ENCODE measurements around the gene RGL2. TPM values are rescaled to one million over a fixed set of nuclear protein-coding genes. Genes with fewer than 3 reads are reported as not detected.

The RGL2 gene
- total and polyA plus RNA-seq, 2 of the 13 experiments (the other 11 are each of a cell fraction or from before 2014, with no cell fraction given) = 22.9 to 47.4 TPM

DNA sequence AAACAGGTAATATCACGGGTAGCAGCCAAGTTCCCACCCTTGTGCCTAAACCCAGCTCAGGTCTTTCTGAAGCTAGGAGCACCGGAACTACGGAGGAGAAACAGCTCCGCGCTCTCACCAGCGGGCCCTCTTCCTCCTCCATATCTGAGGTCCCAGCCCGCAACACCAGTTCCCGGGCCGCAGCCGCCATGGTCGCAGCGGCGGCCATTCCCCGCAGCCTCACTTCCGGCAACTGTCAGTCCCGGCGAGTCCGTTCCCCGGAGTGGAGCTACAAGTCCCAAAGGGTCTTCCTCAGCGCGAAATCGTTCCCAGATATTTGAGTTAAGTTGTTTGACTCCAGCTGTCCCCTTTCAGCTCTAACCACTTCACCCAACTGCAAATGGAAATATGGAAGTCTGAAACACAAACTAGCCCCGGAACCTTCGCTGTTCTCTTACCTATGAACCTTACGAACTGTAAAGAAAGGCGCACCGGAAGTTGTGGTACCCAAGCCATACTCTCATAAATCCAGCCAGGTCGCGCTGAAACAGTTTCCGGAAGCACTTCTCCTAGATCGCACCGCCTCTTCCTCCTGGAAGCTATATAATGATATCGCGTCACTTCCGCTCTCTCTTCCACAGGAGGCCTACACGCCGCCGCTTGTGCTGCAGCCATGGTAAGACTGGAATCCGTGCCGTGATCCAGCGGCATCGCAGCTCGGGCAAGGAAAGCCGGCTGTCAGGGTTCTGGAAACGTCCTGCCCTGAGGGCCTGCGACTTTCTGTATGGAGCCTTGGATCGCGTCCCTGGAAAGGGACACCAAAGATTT is 27.1 kb downstream of the RGL2 start, which contains the start of the genes RPS18 and VPS52 (continued):
- TF ChIP-seq, protein P1, sequence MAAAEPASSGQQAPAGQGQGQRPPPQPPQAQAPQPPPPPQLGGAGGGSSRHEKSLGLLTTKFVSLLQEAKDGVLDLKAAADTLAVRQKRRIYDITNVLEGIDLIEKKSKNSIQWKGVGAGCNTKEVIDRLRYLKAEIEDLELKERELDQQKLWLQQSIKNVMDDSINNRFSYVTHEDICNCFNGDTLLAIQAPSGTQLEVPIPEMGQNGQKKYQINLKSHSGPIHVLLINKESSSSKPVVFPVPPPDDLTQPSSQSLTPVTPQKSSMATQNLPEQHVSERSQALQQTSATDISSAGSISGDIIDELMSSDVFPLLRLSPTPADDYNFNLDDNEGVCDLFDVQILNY (CRISPR knock-in tag; conservative IDR thresholded peaks at IDR 0.05) = no peak; the same call in 1 of the 2 replicates
- TF ChIP-seq MATR3 (CRISPR knock-in tag; IDR thresholded peaks at IDR 0.05) (no peak), ZNF883 (CRISPR knock-in tag; IDR thresholded peaks at IDR 0.05; ENCODE audit: not compliant biosample characterization) (peak; percentile 83), DMAP1 (CRISPR knock-in tag; IDR thresholded peaks at IDR 0.05) (peak; percentile 99), ESRRA (CRISPR knock-in tag; IDR thresholded peaks at IDR 0.05; ENCODE audit: low read depth) (peak; percentile 69; the same call in 1 of the 2 replicates), ZNF644 (CRISPR knock-in tag; IDR thresholded peaks at IDR 0.05; ENCODE audit: low read depth) (no peak), ZNF891 (CRISPR knock-in tag; IDR thresholded peaks at IDR 0.05) (peak; percentile 87), ZNF558 (CRISPR knock-in tag; IDR thresholded peaks at IDR 0.05; ENCODE audit: borderline replicate concordance) (peak; percentile 70), SMAD1 (CRISPR knock-in tag; IDR thresholded peaks at IDR 0.05; ENCODE audit: borderline replicate concordance, low read depth) (no peak; the same call in 1 of the 2 replicates), HNRNPUL1 (IDR thresholded peaks at IDR 0.05; ENCODE audit: low read depth, low read length) (no peak), ATF1 (CRISPR knock-in tag; IDR thresholded peaks at IDR 0.05) (peak; percentile 87), RAD51 (IDR thresholded peaks at IDR 0.05; ENCODE audit: borderline replicate concordance) (no peak), FOSL2 (CRISPR knock-in tag; IDR thresholded peaks at IDR 0.05) (peak; percentile 69; the same call in 1 of the 2 replicates), ZNF564 (CRISPR knock-in tag; IDR thresholded peaks at IDR 0.05) (peak; percentile 84), ZNF543 (CRISPR knock-in tag; IDR thresholded peaks at IDR 0.05) (peak; percentile 97), GZF1 (CRISPR knock-in tag; IDR thresholded peaks at IDR 0.05) (peak; percentile 57; the same call in 1 of the 2 replicates), ZNF264 (CRISPR knock-in tag; IDR thresholded peaks at IDR 0.05) (peak; percentile 81)
- TF ChIP-seq, protein P2, sequence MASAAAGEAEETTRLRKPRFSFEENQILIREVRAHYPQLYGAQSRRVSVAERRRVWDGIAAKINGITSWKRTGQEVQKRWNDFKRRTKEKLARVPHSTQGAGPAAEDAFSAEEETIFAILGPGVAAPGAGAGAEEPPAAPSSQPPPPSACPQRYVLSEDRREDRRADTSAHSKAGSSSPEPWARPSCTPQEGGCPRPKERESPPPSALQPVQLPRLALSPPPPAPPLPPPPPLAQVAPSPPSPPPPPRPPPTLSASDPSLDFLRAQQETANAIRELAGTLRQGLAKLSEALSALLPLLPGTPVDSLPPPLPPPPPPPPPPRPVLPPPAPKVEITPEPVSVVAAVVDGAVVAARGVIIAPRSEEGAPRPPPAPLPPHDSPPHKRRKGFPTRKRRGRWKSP (CRISPR knock-in tag; IDR thresholded peaks at IDR 0.05) = peak; percentile 80
- TF ChIP-seq, protein P3, sequence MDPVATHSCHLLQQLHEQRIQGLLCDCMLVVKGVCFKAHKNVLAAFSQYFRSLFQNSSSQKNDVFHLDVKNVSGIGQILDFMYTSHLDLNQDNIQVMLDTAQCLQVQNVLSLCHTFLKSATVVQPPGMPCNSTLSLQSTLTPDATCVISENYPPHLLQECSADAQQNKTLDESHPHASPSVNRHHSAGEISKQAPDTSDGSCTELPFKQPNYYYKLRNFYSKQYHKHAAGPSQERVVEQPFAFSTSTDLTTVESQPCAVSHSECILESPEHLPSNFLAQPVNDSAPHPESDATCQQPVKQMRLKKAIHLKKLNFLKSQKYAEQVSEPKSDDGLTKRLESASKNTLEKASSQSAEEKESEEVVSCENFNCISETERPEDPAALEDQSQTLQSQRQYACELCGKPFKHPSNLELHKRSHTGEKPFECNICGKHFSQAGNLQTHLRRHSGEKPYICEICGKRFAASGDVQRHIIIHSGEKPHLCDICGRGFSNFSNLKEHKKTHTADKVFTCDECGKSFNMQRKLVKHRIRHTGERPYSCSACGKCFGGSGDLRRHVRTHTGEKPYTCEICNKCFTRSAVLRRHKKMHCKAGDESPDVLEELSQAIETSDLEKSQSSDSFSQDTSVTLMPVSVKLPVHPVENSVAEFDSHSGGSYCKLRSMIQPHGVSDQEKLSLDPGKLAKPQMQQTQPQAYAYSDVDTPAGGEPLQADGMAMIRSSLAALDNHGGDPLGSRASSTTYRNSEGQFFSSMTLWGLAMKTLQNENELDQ (CRISPR knock-in tag; IDR thresholded peaks at IDR 0.05; ENCODE audit: borderline replicate concordance) = peak; percentile 68; the same call in 1 of the 2 replicates
- TF ChIP-seq, protein P4, sequence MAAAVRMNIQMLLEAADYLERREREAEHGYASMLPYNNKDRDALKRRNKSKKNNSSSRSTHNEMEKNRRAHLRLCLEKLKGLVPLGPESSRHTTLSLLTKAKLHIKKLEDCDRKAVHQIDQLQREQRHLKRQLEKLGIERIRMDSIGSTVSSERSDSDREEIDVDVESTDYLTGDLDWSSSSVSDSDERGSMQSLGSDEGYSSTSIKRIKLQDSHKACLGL (CRISPR knock-in tag; IDR thresholded peaks at IDR 0.05) = peak; percentile 88
- TF ChIP-seq, protein P5, sequence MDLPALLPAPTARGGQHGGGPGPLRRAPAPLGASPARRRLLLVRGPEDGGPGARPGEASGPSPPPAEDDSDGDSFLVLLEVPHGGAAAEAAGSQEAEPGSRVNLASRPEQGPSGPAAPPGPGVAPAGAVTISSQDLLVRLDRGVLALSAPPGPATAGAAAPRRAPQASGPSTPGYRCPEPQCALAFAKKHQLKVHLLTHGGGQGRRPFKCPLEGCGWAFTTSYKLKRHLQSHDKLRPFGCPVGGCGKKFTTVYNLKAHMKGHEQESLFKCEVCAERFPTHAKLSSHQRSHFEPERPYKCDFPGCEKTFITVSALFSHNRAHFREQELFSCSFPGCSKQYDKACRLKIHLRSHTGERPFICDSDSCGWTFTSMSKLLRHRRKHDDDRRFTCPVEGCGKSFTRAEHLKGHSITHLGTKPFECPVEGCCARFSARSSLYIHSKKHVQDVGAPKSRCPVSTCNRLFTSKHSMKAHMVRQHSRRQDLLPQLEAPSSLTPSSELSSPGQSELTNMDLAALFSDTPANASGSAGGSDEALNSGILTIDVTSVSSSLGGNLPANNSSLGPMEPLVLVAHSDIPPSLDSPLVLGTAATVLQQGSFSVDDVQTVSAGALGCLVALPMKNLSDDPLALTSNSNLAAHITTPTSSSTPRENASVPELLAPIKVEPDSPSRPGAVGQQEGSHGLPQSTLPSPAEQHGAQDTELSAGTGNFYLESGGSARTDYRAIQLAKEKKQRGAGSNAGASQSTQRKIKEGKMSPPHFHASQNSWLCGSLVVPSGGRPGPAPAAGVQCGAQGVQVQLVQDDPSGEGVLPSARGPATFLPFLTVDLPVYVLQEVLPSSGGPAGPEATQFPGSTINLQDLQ (CRISPR knock-in tag; IDR thresholded peaks at IDR 0.05) = no peak; the same call in none of the 2 replicates

Data from HepG2 (cell line).